ENCODE data around the gene AMT. TPM values are rescaled to one million over a fixed set of nuclear protein-coding genes. Genes with fewer than 3 reads are reported as not detected.

Gene AMT
- total and polyA plus RNA-seq, 2 experiments from 2014 or later, result 32.8 to 35.6 TPM

DNA sequence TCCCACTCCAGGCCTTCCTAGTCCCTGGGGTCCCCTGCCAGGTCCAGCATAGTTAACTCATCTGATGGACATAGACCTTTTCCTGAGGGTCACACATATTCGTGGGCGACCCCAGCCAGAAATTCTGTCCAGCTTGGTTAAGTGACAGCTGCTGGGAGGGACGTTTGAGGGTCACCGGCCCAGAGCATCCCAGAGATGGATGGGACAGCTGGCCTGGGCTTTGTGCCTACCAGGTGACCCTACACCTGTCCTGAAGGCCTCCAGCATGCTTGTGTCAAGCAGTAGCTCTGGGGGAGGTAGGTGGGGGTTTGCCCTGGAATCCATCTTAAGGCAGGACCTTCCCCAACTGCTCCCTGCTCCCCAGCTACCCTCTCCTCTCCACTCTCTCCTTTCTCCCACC is 38.7 kb upstream of the AMT start:
- Mint-ChIP-seq H3K9me3 (no peaks in the 10 kb centered on the region), H3K4me3 (peak overlapping the region; percentile 54; the same call in 2 of the 3 replicates), H3K36me3 (ENCODE audit: low read depth) (no peaks in the 10 kb centered on the region; the same call in 2 of the 3 replicates), H3K27ac (peak overlapping the region; percentile 97), H3K27me3 (ENCODE audit: insufficient read depth, low read depth, poor library complexity) (peaks cover 8% of the 10 kb centered on the region), H3K4me1 (peaks cover 47% of the 10 kb centered on the region)
- DNase-seq (ENCODE audit: low spot score) (no peak), ATAC-seq (no peak)
- Histone ChIP-seq H3K4me3 (peak overlapping the region; percentile 29; the same call in 1 of the 2 replicates), H2AFZ (no peak overlapping the region), H4K20me1 (replicated peaks; ENCODE audit: insufficient read depth) (no peaks in the 10 kb centered on the region), H3F3A (replicated peaks; ENCODE audit: low read depth) (peaks cover 21% of the 10 kb centered on the region; the same call in 1 of the 2 replicates), H3K4me1 (ENCODE audit: insufficient read depth) (peaks cover 37% of the 10 kb centered on the region), H3K27me3 (ENCODE audit: insufficient read depth) (no peaks in the 10 kb centered on the region), H3K9me2 (ENCODE audit: insufficient read depth) (no peaks in the 10 kb centered on the region), H3K79me2 (replicated peaks; ENCODE audit: insufficient read depth) (no peaks in the 10 kb centered on the region), H3K4me2 (peak overlapping the region; percentile 75), H3K27ac (ENCODE audit: low read depth) (peak overlapping the region; percentile 99), H3K36me3 (ENCODE audit: insufficient read depth) (no peaks in the 10 kb centered on the region)
- TF ChIP-seq JUNB (IDR thresholded peaks at IDR 0.05; ENCODE audit: unreplicated experiment) (no peak), NANOG (IDR thresholded peaks at IDR 0.05; ENCODE audit: borderline replicate concordance) (no peak), STAT1 (IDR thresholded peaks at IDR 0.05; ENCODE audit: unreplicated experiment) (no peak), EZH2 (IDR thresholded peaks at IDR 0.05; ENCODE audit: low read depth, unreplicated experiment) (no peak), REST (IDR thresholded peaks at IDR 0.05; ENCODE audit: unreplicated experiment) (no peak), ZNF114 (CRISPR knock-in tag; IDR thresholded peaks at IDR 0.05) (no peak), EZH2phosphoT487 (IDR thresholded peaks at IDR 0.05; ENCODE audit: unreplicated experiment) (no peak), CREB1 (CRISPR knock-in tag; IDR thresholded peaks at IDR 0.05; ENCODE audit: low read depth) (no peak), POLR2AphosphoS5 (IDR thresholded peaks at IDR 0.05; ENCODE audit: low read depth) (no peak), ZNF331 (CRISPR knock-in tag; IDR thresholded peaks at IDR 0.05; ENCODE audit: low read depth) (no peak)
- TF ChIP-seq, protein P1, sequence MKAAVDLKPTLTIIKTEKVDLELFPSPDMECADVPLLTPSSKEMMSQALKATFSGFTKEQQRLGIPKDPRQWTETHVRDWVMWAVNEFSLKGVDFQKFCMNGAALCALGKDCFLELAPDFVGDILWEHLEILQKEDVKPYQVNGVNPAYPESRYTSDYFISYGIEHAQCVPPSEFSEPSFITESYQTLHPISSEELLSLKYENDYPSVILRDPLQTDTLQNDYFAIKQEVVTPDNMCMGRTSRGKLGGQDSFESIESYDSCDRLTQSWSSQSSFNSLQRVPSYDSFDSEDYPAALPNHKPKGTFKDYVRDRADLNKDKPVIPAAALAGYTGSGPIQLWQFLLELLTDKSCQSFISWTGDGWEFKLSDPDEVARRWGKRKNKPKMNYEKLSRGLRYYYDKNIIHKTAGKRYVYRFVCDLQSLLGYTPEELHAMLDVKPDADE (IDR thresholded peaks at IDR 0.05), result no peak
- TF ChIP-seq, protein P2, sequence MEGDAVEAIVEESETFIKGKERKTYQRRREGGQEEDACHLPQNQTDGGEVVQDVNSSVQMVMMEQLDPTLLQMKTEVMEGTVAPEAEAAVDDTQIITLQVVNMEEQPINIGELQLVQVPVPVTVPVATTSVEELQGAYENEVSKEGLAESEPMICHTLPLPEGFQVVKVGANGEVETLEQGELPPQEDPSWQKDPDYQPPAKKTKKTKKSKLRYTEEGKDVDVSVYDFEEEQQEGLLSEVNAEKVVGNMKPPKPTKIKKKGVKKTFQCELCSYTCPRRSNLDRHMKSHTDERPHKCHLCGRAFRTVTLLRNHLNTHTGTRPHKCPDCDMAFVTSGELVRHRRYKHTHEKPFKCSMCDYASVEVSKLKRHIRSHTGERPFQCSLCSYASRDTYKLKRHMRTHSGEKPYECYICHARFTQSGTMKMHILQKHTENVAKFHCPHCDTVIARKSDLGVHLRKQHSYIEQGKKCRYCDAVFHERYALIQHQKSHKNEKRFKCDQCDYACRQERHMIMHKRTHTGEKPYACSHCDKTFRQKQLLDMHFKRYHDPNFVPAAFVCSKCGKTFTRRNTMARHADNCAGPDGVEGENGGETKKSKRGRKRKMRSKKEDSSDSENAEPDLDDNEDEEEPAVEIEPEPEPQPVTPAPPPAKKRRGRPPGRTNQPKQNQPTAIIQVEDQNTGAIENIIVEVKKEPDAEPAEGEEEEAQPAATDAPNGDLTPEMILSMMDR (conservative IDR thresholded peaks at IDR 0.05; ENCODE audit: low read depth in 2 of 2), result no peak
- TF ChIP-seq, protein P3, sequence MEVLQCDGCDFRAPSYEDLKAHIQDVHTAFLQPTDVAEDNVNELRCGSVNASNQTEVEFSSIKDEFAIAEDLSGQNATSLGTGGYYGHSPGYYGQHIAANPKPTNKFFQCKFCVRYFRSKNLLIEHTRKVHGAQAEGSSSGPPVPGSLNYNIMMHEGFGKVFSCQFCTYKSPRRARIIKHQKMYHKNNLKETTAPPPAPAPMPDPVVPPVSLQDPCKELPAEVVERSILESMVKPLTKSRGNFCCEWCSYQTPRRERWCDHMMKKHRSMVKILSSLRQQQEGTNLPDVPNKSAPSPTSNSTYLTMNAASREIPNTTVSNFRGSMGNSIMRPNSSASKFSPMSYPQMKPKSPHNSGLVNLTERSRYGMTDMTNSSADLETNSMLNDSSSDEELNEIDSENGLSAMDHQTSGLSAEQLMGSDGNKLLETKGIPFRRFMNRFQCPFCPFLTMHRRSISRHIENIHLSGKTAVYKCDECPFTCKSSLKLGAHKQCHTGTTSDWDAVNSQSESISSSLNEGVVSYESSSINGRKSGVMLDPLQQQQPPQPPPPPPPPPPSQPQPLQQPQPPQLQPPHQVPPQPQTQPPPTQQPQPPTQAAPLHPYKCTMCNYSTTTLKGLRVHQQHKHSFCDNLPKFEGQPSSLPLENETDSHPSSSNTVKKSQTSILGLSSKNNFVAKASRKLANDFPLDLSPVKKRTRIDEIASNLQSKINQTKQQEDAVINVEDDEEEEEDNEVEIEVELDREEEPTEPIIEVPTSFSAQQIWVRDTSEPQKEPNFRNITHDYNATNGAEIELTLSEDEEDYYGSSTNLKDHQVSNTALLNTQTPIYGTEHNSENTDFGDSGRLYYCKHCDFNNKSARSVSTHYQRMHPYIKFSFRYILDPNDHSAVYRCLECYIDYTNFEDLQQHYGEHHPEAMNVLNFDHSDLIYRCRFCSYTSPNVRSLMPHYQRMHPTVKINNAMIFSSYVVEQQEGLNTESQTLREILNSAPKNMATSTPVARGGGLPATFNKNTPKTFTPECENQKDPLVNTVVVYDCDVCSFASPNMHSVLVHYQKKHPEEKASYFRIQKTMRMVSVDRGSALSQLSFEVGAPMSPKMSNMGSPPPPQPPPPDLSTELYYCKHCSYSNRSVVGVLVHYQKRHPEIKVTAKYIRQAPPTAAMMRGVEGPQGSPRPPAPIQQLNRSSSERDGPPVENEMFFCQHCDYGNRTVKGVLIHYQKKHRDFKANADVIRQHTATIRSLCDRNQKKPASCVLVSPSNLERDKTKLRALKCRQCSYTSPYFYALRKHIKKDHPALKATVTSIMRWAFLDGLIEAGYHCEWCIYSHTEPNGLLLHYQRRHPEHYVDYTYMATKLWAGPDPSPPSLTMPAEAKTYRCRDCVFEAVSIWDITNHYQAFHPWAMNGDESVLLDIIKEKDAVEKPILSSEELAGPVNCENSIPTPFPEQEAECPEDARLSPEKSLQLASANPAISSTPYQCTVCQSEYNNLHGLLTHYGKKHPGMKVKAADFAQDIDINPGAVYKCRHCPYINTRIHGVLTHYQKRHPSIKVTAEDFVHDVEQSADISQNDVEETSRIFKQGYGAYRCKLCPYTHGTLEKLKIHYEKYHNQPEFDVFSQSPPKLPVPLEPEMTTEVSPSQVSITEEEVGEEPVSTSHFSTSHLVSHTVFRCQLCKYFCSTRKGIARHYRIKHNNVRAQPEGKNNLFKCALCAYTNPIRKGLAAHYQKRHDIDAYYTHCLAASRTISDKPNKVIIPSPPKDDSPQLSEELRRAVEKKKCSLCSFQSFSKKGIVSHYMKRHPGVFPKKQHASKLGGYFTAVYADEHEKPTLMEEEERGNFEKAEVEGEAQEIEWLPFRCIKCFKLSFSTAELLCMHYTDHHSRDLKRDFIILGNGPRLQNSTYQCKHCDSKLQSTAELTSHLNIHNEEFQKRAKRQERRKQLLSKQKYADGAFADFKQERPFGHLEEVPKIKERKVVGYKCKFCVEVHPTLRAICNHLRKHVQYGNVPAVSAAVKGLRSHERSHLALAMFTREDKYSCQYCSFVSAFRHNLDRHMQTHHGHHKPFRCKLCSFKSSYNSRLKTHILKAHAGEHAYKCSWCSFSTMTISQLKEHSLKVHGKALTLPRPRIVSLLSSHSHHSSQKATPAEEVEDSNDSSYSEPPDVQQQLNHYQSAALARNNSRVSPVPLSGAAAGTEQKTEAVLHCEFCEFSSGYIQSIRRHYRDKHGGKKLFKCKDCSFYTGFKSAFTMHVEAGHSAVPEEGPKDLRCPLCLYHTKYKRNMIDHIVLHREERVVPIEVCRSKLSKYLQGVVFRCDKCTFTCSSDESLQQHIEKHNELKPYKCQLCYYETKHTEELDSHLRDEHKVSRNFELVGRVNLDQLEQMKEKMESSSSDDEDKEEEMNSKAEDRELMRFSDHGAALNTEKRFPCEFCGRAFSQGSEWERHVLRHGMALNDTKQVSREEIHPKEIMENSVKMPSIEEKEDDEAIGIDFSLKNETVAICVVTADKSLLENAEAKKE (CRISPR knock-in tag; IDR thresholded peaks at IDR 0.05), result no peak

Data from GM23338 (cell line).